ENCODE data around the gene RGS9.
"Not testable (repeated sequence)": the region's sequence is repeated elsewhere in the genome, so short reads cannot be mapped to it uniquely, and the experiment has no call there.

RGS9 gene

GRCh38 chr17:65158041-65158440 lies 20.9 kb downstream of the RGS9 start:
- no peak for DNase-seq

- no peak for DNase-seq
Observed at GRCh38 chr17:65158622-65159021, 21.5 kb downstream of the RGS9 start.

GRCh38 chr17:65160516-65160915 lies 23.3 kb downstream of the RGS9 start:
- no peak for DNase-seq

- DNase-seq, result no peak
Observed at GRCh38 chr17:65163990-65164495, 26.9 kb downstream of the RGS9 start.

GRCh38 chr17:65166787-65167186 lies 29.6 kb downstream of the RGS9 start:
- no peak for DNase-seq

GRCh38 chr17:65167566-65167965 lies 30.4 kb downstream of the RGS9 start:
- DNase-seq, result no peak

- DNase-seq, result no peak
Observed at GRCh38 chr17:65169691-65170090, 32.5 kb downstream of the RGS9 start.

- DNase-seq, result peak; percentile 76
Observed at GRCh38 chr17:65170839-65171238, 33.7 kb downstream of the RGS9 start.

GRCh38 chr17:65171752-65172151 lies 34.6 kb downstream of the RGS9 start:
- DNase-seq, result no peak

- no peak for DNase-seq
Observed at GRCh38 chr17:65172496-65173136, 35.4 kb downstream of the RGS9 start.

- DNase-seq, result no peak
Observed at GRCh38 chr17:65173284-65173793, 36.2 kb downstream of the RGS9 start.

- no peak for DNase-seq
Observed at GRCh38 chr17:65173976-65174683, 37.0 kb downstream of the RGS9 start.

GRCh38 chr17:65174974-65175373 lies 37.8 kb downstream of the RGS9 start:
- no peak for DNase-seq

- no peak for DNase-seq
Observed at GRCh38 chr17:65175952-65176351, 38.8 kb downstream of the RGS9 start.

GRCh38 chr17:65176646-65177409 lies 39.7 kb downstream of the RGS9 start:
- no peak for DNase-seq

- no peak for DNase-seq
Observed at GRCh38 chr17:65177901-65178300, 40.7 kb downstream of the RGS9 start.

- not testable (repeated sequence) for DNase-seq
Observed at GRCh38 chr17:65180276-65180675, 43.1 kb downstream of the RGS9 start.

GRCh38 chr17:65180752-65181236 lies 43.6 kb downstream of the RGS9 start:
- not testable (repeated sequence) for DNase-seq

- no peak for DNase-seq
Observed at GRCh38 chr17:65181237-65182061, 44.3 kb downstream of the RGS9 start.

GRCh38 chr17:65182233-65182632 lies 45.1 kb downstream of the RGS9 start:
- DNase-seq, result no peak

GRCh38 chr17:65183736-65184135 lies 46.6 kb downstream of the RGS9 start:
- DNase-seq, result no peak

GRCh38 chr17:65184235-65184959 lies 47.2 kb downstream of the RGS9 start:
- no peak for DNase-seq
